Upper lobe of left lung (tissue), 6 donors: Measurements from ENCODE around the gene PYHIN1. TPM values are rescaled to one million over a fixed set of nuclear protein-coding genes. Genes with fewer than 3 reads are reported as not detected.

Experiments
- ATAC-seq, 2 donors: fragments of 200-7000 bp; cut with Tn5 transposase; one replicate each; pipeline ENCODE4 v1.9.1; 2022; ENCODE audit warnings: mild to moderate bottlenecking in 2 of 2, moderate library complexity in 2 of 2; ENCODE audit not compliant: low FRiP score in 2 of 2
- DNase-seq, 2 donors: peaks; one replicate each; pipeline ENCODE4 v3.0.0-alpha.2; 2019 to 2020
- H3K27ac ChIP-seq, 4 donors: fragments of 200-600 bp; sonication (generic); one replicate each; pipeline ENCODE4 v1.5.1; 2016 to 2019
- H3K27me3 ChIP-seq, 4 donors: fragments of 200-600 bp; sonication (generic); one replicate each; pipeline ENCODE4 v1.5.1; 2017 to 2019
- H3K36me3 ChIP-seq, 4 donors: fragments of 200-600 bp; sonication (generic); one replicate each; pipeline ENCODE4 v1.5.1; 2016 to 2019
- H3K4me1 ChIP-seq, 4 donors: fragments of 200-600 bp; sonication (generic); one replicate each; pipeline ENCODE4 v1.5.1; 2018 to 2019
- H3K4me3 ChIP-seq, 4 donors: fragments of 200-600 bp; sonication (generic); one replicate each; pipeline ENCODE4 v1.5.1; 2017 to 2019; ENCODE audit warnings: mild to moderate bottlenecking in 2 of 4, moderate library complexity in 1 of 4
- H3K9me3 ChIP-seq, 4 donors: fragments of 200-600 bp; sonication (generic); one replicate each; pipeline ENCODE4 v1.5.1; 2018 to 2019
- EP300 ChIP-seq, 4 donors: sonication (generic); formaldehyde crosslinking; IDR thresholded peaks; one replicate each; pipeline ENCODE4 v1.5.1; 2017; ENCODE audit warnings: antibody characterized with exemption in 4 of 4, control low read depth in 2 of 4
- POLR2A ChIP-seq, 4 donors: fragments of 450-650 bp; IDR thresholded peaks; one replicate each; pipeline ENCODE4 v1.5.1; 2016 to 2017; ENCODE audit warnings: antibody characterized with exemption in 4 of 4, mild to moderate bottlenecking in 2 of 4
- POLR2AphosphoS5 ChIP-seq, 2 donors: sonication (generic); formaldehyde crosslinking; IDR thresholded peaks; one replicate each; pipeline ENCODE4 v1.5.1; 2017; ENCODE audit warnings: antibody characterized with exemption in 2 of 2
- WGBS, 2 donors: methylation state at CpG; one replicate each; pipeline ENCODE4 v1.1.5; 2017 to 2018; 5-methylcytosine and 5-hydroxymethylcytosine counted together
- total RNA-seq, 6 donors: library from RNA; depleted of rRNA in 4 of 6; stranded (reverse); fragments of >200 nt in 4 of 6; gene quantifications; one replicate each; pipeline versions ENCODE4 v1.1.0 to v1.2.1, GENCODE V29; 2016 to 2021
- TF ChIP-seq, protein P1 (sequence below), 6 experiments: fragments of 450-650 bp in 4 of 6; fragments of 200-600 bp in 2 of 6; sonication (generic) in 2 of 6; IDR thresholded peaks; one replicate each; pipeline ENCODE4 v1.5.1; 2016 to 2019; ENCODE audit warnings: antibody characterized with exemption in 6 of 6
- donor health status: DM: no; HTN: no; CAD: no; lungs with moderate emphysema.
- donor health status: DM: no; HTN: yes; CAD: no; lungs with severe emphysema.

The PYHIN1 gene
- 10 to 100 TPM in 1 of 6 donors, 1 to 10 TPM in 5; 1.8 to 14.2 (median 5.6) TPM for total RNA-seq

DNA sequence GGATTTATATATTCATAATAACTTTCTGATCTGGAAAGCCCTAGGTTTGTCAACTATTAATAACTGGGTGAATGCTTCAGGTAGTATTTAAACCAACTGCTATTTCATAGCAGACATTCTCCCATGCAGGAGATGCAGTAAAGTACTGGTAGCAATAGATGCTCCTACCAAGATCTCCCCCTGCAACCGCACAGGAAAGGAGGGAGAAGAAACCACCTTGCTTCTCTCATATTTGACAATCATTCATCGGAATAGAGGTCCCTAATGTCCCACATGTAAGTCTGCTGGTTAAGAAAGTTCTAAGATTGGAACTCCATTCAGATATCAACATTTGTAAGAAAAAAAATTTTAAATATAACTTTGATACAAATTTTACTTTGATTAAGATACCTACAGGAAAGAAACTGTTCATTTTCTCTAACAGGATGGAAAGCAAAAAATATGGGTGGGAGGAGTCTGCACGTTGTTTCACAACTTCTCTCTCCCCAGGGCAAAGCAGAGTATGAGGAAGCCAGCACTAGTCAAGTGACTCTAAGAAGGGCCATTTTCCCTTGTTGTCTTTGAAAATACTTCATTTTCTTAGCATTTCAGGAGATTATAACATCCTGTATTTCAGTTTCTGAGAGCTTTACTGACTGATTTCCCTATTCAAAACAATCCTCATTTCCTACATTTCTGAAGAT is at the start of gene PYHIN1:
PYHIN1 (plus strand) TSS at position 498 of the 683 bp plus-strand sequence. CDS start 5,359 bp downstream, outside the sequence.
- no peak for DNase-seq
- peak in 1 of 2 donors; percentile 60 for ATAC-seq
- Histone ChIP-seq H3K27ac (peak within 1 kb of the TSS in 2 of 4 donors; percentile 30 to 43), H3K27me3 (no peaks in the 10 kb centered on the region), H3K36me3 (no peaks in the 10 kb centered on the region), H3K4me3 (peak within 1 kb of the TSS in 3 of 4 donors; percentile 10 to 33 (median 30)), H3K4me1 (no peaks in the 10 kb centered on the region), H3K9me3 (peaks cover 0 to 7% (median 0%) of the 10 kb centered on the region in 4 donors)
- no peak for TF ChIP-seq POLR2AphosphoS5 (IDR thresholded peaks at IDR 0.05)
- TF ChIP-seq POLR2A (IDR thresholded peaks at IDR 0.05), result peak in 1 of 4 donors; percentile 28
- 57 to 62% methylated on average over 3 of the region's 3 CpGs for WGBS, 2 donors

DNA sequence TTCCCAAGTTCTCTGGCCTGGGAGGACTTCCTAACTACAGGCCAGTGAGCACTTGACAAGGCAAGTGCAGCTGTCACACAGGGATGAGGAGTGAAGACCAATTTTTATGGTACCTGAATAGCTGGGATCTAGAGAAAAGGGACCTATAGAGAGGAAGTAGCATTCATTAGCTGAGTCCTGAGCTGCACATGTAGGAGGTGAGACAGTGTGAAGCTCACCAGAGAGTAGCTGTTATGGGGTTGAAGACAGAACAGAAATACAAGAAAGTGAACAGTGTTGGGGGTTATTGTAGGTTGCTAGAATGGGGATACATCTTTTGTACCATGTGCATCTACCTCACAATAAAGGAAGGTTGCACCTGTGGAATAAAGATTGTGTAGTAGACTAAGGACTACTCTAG is 37.7 kb upstream of the PYHIN1 start:
- Histone ChIP-seq H3K9me3 (no peaks in the 10 kb centered on the region), H3K4me3 (no peak overlapping the region), H3K36me3 (no peaks in the 10 kb centered on the region), H3K27ac (no peak overlapping the region), H3K27me3 (no peaks in the 10 kb centered on the region), H3K4me1 (no peaks in the 10 kb centered on the region)
- ATAC-seq (no peak), DNase-seq (no peak)
- no peak for TF ChIP-seq EP300 (IDR thresholded peaks at IDR 0.05)
- no peak for TF ChIP-seq POLR2A (IDR thresholded peaks at IDR 0.05)
- TF ChIP-seq, protein P1, sequence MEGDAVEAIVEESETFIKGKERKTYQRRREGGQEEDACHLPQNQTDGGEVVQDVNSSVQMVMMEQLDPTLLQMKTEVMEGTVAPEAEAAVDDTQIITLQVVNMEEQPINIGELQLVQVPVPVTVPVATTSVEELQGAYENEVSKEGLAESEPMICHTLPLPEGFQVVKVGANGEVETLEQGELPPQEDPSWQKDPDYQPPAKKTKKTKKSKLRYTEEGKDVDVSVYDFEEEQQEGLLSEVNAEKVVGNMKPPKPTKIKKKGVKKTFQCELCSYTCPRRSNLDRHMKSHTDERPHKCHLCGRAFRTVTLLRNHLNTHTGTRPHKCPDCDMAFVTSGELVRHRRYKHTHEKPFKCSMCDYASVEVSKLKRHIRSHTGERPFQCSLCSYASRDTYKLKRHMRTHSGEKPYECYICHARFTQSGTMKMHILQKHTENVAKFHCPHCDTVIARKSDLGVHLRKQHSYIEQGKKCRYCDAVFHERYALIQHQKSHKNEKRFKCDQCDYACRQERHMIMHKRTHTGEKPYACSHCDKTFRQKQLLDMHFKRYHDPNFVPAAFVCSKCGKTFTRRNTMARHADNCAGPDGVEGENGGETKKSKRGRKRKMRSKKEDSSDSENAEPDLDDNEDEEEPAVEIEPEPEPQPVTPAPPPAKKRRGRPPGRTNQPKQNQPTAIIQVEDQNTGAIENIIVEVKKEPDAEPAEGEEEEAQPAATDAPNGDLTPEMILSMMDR (IDR thresholded peaks at IDR 0.05), result no peak
- no peak for TF ChIP-seq POLR2AphosphoS5 (IDR thresholded peaks at IDR 0.05)

DNA sequence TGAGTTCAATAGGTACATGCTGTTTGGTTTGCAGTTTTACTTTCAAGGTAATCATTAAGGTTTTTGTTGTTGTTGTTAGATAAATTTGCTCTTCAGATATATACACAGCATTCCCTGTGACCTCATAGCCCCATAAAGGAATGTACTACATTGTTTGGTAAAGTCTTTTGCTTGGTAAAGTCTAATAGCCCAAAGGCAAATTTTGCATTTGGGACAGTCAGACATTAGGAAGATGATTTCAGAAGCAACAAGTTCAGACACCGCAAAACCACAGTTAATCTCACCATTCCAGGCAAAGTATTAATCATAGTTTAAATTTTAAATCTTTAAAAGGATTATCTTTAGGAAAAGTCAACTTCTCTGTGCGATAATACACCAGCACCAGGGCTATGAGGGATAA is 32.6 kb upstream of the PYHIN1 start:
- no peaks in the 10 kb centered on the region for H3K27me3 ChIP-seq
- H3K4me3 ChIP-seq, result no peak overlapping the region
- no peaks in the 10 kb centered on the region for H3K4me1 ChIP-seq
- ATAC-seq (no peak), DNase-seq (no peak)
- 89 to 91% methylated on average over 2 of the region's 2 CpGs for WGBS, 2 donors
- H3K9me3 ChIP-seq, result no peaks in the 10 kb centered on the region
- no peak overlapping the region for H3K27ac ChIP-seq
- no peaks in the 10 kb centered on the region for H3K36me3 ChIP-seq
- TF ChIP-seq, protein P1 (IDR thresholded peaks at IDR 0.05), result no peak
- TF ChIP-seq POLR2A (IDR thresholded peaks at IDR 0.05), result no peak
- no peak for TF ChIP-seq POLR2AphosphoS5 (IDR thresholded peaks at IDR 0.05)
- TF ChIP-seq EP300 (IDR thresholded peaks at IDR 0.05), result no peak

DNA sequence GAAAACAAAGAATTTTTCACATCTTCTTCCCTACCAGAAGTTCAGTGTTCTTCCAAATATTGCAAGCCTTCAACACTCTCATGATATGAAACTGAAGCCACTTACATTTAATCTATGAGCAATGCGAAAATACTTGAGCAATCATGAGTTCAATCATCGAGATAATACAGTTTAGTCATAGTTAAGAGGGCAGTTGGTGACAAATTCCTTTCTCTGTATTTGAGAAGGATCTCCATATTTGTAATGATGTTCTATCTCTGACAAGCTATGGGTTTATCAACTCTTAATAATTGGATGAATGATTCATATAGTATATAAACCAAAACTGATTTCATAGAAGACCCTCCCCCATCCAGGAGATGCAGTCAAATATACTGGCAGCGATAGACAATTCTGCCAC is 29.7 kb upstream of the PYHIN1 start:
- WGBS, 2 donors, result 85 to 90% methylated on average over 3 of the region's 3 CpGs
- no peaks in the 10 kb centered on the region for H3K9me3 ChIP-seq
- ATAC-seq (no peak), DNase-seq (no peak)
- H3K4me1 ChIP-seq, result no peaks in the 10 kb centered on the region
- no peak overlapping the region for H3K4me3 ChIP-seq
- TF ChIP-seq EP300 (IDR thresholded peaks at IDR 0.05) (no peak), POLR2A (IDR thresholded peaks at IDR 0.05) (no peak), POLR2AphosphoS5 (IDR thresholded peaks at IDR 0.05) (no peak)
- TF ChIP-seq, protein P1 (IDR thresholded peaks at IDR 0.05), result no peak
- no peaks in the 10 kb centered on the region for H3K36me3 ChIP-seq
- H3K27me3 ChIP-seq, result no peaks in the 10 kb centered on the region
- H3K27ac ChIP-seq, result no peak overlapping the region

DNA sequence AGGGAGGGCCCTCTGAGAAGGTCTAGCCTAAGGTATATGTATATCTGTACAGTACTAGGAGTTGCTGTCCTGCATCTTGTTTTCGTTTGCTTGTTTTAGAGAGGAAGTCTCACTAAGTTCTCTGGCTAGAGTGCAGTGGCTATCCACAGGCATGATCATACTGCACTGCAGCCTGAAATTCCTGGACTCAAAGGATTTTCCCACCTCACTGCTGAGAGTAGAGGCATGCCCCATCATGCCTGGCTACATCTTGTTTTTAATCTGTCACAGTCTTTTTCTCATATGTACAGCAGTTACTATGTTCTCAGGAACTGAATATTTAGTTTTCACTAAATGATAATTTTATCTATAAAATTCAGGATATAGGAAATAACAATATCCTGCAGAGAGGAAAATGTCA is 15.3 kb upstream of the PYHIN1 start:
- Histone ChIP-seq H3K27ac (no peak overlapping the region), H3K4me1 (no peaks in the 10 kb centered on the region), H3K4me3 (no peak overlapping the region), H3K36me3 (no peaks in the 10 kb centered on the region), H3K27me3 (no peaks in the 10 kb centered on the region), H3K9me3 (peaks cover 6 to 13% (median 10%) of the 10 kb centered on the region in 4 donors)
- TF ChIP-seq POLR2AphosphoS5 (IDR thresholded peaks at IDR 0.05) (no peak), POLR2A (IDR thresholded peaks at IDR 0.05) (no peak), EP300 (IDR thresholded peaks at IDR 0.05) (no peak)
- TF ChIP-seq, protein P1 (IDR thresholded peaks at IDR 0.05), result no peak
- no peak for DNase-seq
- 55 to 60% methylated on average over 1 of the region's 1 CpG for WGBS, 2 donors
- no peak for ATAC-seq
